Endometrium (tissue), 2 donors: Measurements from ENCODE around the gene MRTFA.

Experiments
- FAIRE-seq: peaks from 2 replicates; lab custom pipeline; 2012; peaks lifted over from hg19 to GRCh38; lab: Jason Lieb, UNC
- donor health status: control.
- donor health status: control.

MRTFA gene

GRCh38 chr22:40487663-40488249 is 148.8 kb downstream of the MRTFA start:
- FAIRE-seq = no peak

GRCh38 chr22:40486962-40487602 is 149.4 kb downstream of the MRTFA start:
- FAIRE-seq = no peak

GRCh38 chr22:40485813-40486667 is 150.5 kb downstream of the MRTFA start:
- FAIRE-seq = no peak

GRCh38 chr22:40484906-40485669 is 151.4 kb downstream of the MRTFA start:
- FAIRE-seq = no peak

GRCh38 chr22:40482886-40483285 is 153.6 kb downstream of the MRTFA start:
- FAIRE-seq = no peak

GRCh38 chr22:40482391-40482790 is 154.1 kb downstream of the MRTFA start:
- no peak for FAIRE-seq

- FAIRE-seq = no peak
Observed at GRCh38 chr22:40480996-40481395, 155.5 kb downstream of the MRTFA start.

GRCh38 chr22:40479887-40480538 is 156.5 kb downstream of the MRTFA start:
- FAIRE-seq = no peak

GRCh38 chr22:40479126-40479800 is 157.3 kb downstream of the MRTFA start:
- FAIRE-seq = no peak

- FAIRE-seq = no peak
Observed at GRCh38 chr22:40478338-40479125, 158.0 kb downstream of the MRTFA start.

- FAIRE-seq = no peak
Observed at GRCh38 chr22:40477683-40478337, 158.7 kb downstream of the MRTFA start.

GRCh38 chr22:40476341-40476740 is 160.2 kb downstream of the MRTFA start:
- FAIRE-seq = no peak

- no peak for FAIRE-seq
Observed at GRCh38 chr22:40473703-40474102, 162.8 kb downstream of the MRTFA start.

GRCh38 chr22:40472579-40472978 is 163.9 kb downstream of the MRTFA start:
- FAIRE-seq = no peak

GRCh38 chr22:40472051-40472450 is 164.5 kb downstream of the MRTFA start:
- FAIRE-seq = no peak

- FAIRE-seq = no peak
Observed at GRCh38 chr22:40469181-40469580, 167.3 kb downstream of the MRTFA start.

- no peak for FAIRE-seq
Observed at GRCh38 chr22:40468616-40469015, 167.9 kb downstream of the MRTFA start.

- no peak for FAIRE-seq
Observed at GRCh38 chr22:40466976-40467375, 169.5 kb downstream of the MRTFA start.

GRCh38 chr22:40463683-40464082 is 172.8 kb downstream of the MRTFA start:
- FAIRE-seq = no peak
